NCI-H1436 (cell line): ENCODE data around the gene PPP2R3A.

Experiments used
- DNase-seq: peaks from one replicate; lab custom pipeline; 2025; lab: John Stamatoyannopoulos, UW

The PPP2R3A gene

GRCh38 chr3:135973841-135974240 is 8.3 kb downstream of the PPP2R3A start:
- DNase-seq: no peak

- no peak for DNase-seq
Observed at GRCh38 chr3:135975053-135975452, 9.5 kb downstream of the PPP2R3A start.

- DNase-seq: no peak
Observed at GRCh38 chr3:135975536-135975935, 10.0 kb downstream of the PPP2R3A start.

GRCh38 chr3:135980343-135980742 is 14.8 kb downstream of the PPP2R3A start:
- DNase-seq: no peak

- DNase-seq: no peak
Observed at GRCh38 chr3:135981701-135982403, 16.3 kb downstream of the PPP2R3A start.

GRCh38 chr3:135982404-135982761 is 16.9 kb downstream of the PPP2R3A start:
- no peak for DNase-seq

- no peak for DNase-seq
Observed at GRCh38 chr3:135982922-135983581, 17.5 kb downstream of the PPP2R3A start.

- no peak for DNase-seq
Observed at GRCh38 chr3:135987661-135988060, 22.1 kb downstream of the PPP2R3A start.

- no peak for DNase-seq
Observed at GRCh38 chr3:135989242-135989641, 23.7 kb downstream of the PPP2R3A start.

GRCh38 chr3:135990903-135991302 is 25.4 kb downstream of the PPP2R3A start:
- no peak for DNase-seq

- DNase-seq: no peak
Observed at GRCh38 chr3:135991621-135992020, 26.1 kb downstream of the PPP2R3A start.

GRCh38 chr3:135992072-135992471 is 26.5 kb downstream of the PPP2R3A start:
- DNase-seq: no peak

GRCh38 chr3:135994708-135995337 is 29.3 kb downstream of the PPP2R3A start:
- DNase-seq: no peak

- DNase-seq: no peak
Observed at GRCh38 chr3:135995766-135996165, 30.2 kb downstream of the PPP2R3A start.

GRCh38 chr3:135997554-135998320 is 32.2 kb downstream of the PPP2R3A start:
- DNase-seq: no peak

GRCh38 chr3:136008221-136008620 is 42.7 kb downstream of the PPP2R3A start:
- DNase-seq: no peak

- no peak for DNase-seq
Observed at GRCh38 chr3:136008732-136009470, 43.4 kb downstream of the PPP2R3A start.

GRCh38 chr3:136018876-136019275 is 53.3 kb downstream of the PPP2R3A start:
- no peak for DNase-seq

GRCh38 chr3:136021803-136022202 is 56.3 kb downstream of the PPP2R3A start:
- no peak for DNase-seq

- no peak for DNase-seq
Observed at GRCh38 chr3:136022529-136023263, 57.2 kb downstream of the PPP2R3A start.
